Activated naive CD4-positive, alpha-beta T cell treated with anti-CD3 and anti-CD28 coated beads, Interleukin-2, amount 50 U/mL, for 16 hours (primary cell): Measurements from ENCODE around the gene MAP2K7.
A peak's percentile ranks its signal among the peaks of the same experiment; 100 is the strongest.
"Not testable (repeated sequence)": the region's sequence is repeated elsewhere in the genome, so short reads cannot be mapped to it uniquely, and the experiment has no call there.

ENCODE experiments used
- DNase-seq: peaks from one replicate; pipeline ENCODE4 v3.0.0-alpha.2; 2020

MAP2K7 gene

GRCh38 chr19:7908742-7909461, 5.2 kb downstream of the MAP2K7 start:
- DNase-seq: no peak

DNA sequence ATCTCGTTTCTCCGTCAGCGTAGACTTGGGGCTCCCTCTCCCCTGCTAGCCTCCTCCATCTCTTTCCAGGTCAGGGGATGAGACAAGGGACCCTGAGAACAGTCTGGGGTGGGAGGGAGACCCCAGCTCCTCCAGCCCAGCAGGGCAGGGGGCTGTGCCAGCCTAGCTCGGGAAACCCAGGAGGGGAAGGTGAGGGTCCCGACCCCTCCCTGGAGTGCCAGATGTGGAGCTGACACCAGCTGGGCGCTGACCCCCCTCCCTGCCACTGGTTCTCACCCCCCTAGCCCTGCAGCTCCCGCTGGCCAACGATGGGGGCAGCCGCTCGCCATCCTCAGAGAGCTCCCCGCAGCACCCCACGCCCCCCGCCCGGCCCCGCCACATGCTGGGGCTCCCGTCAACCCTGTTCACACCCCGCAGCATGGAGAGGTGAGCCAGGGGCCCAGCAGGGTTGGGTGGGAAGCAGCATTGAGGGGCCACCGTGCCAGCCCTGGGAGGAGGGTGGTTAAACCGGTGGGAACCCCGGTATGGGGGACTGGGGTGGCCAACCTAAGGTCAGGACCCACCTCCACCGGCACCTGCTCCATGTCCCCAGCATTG, 5.9 kb downstream of the MAP2K7 start:
- DNase-seq: no peak

DNA sequence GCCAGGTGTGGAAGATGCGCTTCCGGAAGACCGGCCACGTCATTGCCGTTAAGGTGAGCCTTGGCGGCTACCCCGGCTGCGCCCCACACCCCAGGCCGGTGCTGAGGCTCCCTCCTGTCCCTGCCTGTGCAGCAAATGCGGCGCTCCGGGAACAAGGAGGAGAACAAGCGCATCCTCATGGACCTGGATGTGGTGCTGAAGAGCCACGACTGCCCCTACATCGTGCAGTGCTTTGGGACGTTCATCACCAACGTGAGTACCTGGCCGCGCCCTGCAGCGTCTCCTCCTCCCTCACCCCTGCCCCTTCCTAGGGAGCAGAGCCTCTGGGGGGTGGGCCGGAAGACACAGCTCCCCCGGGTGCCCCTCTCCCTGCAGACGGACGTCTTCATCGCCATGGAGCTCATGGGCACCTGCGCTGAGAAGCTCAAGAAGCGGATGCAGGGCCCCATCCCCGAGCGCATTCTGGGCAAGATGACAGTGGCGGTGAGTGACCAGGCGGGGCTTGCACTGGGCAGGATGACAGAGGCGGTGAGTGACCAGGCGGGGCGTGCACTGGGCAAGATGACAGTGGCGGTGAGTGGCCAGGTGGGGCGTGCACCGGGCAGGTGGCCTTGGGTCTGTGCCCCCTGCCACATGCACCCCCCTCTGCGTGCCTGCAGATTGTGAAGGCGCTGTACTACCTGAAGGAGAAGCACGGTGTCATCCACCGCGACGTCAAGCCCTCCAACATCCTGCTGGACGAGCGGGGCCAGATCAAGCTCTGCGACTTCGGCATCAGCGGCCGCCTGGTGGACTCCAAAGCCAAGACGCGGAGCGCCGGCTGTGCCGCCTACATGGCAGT, 6.9 kb downstream of the MAP2K7 start:
- no peak for DNase-seq

DNA sequence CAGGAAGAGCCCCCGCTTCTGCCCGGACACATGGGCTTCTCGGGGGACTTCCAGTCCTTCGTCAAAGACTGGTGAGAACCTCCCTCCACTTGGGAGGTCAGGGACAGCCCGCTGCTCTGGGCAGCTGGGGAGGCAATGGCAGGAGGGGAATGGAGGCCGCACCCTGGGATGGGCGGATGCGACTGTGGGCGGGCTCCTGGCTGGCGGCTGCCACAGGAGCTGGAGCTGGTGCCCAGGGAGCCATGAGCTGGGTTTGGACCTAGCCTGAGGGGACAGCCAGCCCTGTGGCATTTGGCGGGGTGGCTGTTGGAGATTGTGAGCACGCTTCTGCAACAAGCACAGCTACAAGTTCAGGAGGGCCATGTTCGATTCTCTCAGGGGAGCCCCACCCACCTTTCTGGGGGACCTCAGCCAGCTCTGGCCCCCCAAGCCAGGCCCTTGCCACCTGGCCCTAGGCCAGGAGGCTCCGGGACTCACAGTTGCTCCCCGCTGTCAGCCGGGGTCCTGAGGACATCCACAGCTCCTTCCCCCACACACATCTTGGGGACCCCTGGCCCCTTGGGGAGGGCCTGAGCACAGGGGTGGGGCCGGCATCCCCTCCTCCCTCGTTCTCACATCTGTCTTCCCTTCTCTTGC, 7.9 kb downstream of the MAP2K7 start:
- DNase-seq: no peak

DNA sequence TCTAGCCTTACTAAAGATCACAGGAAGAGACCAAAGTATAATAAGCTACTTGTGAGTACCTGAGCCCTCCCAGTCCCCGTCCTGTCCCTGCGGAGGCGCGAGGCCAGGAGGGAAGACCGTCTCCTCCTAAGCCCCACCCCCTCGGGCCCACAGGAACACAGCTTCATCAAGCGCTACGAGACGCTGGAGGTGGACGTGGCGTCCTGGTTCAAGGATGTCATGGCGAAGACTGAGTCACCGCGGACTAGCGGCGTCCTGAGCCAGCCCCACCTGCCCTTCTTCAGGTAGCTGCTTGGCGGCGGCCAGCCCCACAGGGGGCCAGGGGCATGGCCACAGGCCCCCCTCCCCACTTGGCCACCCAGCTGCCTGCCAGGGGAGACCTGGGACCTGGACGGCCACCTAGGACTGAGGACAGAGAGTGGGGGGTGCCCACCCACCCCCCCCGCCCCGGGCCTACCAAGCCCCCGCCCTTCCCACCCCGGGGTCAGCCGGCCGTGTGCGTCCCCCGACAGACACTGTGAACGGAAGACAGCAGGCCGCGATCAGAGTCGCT, 8.5 kb downstream of the MAP2K7 start:
- DNase-seq: no peak

DNA sequence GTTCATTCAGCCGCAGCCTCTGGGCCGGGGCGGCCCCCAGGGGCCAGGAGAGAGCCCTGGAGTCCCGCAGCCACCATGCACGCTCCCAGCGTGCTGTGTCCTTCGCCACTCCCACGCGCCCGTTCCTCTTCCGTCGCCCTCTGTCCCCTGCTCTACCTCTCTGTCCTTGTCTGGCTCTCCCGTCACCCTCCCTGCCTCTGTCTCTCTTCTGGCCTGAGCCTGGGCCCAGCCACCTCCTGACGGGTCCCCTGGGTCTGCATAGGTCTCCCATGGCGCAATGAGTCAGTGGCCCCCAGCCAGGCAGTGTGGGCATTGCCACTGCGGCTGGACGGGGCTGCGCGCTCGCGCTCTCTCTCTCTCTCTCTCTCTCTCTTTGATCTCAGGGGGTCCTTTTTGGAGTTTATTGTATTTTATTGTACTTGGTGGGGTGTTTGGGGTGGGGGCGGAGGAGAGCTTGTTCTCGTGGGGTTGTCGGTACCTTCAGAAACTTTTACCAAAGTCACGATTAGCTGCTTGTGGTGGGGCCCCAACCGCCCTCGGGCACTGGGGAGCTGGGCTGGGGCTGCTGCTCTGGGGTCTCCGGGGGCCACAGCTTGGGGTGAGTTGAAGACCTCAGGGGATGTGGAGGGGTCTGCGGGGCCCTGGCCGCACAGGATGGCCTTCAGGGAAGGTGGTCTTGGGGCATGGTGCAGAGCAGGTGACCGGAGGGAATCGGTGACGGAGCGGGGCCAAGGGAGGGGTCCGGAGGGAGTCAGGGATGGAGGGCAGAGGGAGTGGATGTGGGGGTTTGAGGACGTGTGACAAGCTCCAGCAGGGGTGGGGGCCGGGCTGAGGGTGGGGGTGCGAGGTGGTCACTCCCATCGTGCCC, 9.3 kb downstream of the MAP2K7 start:
- DNase-seq: no peak

GRCh38 chr19:7913652-7914051, 10.0 kb downstream of the MAP2K7 start:
- DNase-seq: no peak

- no peak for DNase-seq
These were observed 10.4 kb downstream of the MAP2K7 start for GRCh38 chr19:7914099-7914498.

- DNase-seq: no peak
These were observed 10.9 kb downstream of the MAP2K7 start, which contains the start of gene TGFBR3L for GRCh38 chr19:7914598-7915045. Gene TGFBR3L (plus strand): TSS chr19:7914830.

DNA sequence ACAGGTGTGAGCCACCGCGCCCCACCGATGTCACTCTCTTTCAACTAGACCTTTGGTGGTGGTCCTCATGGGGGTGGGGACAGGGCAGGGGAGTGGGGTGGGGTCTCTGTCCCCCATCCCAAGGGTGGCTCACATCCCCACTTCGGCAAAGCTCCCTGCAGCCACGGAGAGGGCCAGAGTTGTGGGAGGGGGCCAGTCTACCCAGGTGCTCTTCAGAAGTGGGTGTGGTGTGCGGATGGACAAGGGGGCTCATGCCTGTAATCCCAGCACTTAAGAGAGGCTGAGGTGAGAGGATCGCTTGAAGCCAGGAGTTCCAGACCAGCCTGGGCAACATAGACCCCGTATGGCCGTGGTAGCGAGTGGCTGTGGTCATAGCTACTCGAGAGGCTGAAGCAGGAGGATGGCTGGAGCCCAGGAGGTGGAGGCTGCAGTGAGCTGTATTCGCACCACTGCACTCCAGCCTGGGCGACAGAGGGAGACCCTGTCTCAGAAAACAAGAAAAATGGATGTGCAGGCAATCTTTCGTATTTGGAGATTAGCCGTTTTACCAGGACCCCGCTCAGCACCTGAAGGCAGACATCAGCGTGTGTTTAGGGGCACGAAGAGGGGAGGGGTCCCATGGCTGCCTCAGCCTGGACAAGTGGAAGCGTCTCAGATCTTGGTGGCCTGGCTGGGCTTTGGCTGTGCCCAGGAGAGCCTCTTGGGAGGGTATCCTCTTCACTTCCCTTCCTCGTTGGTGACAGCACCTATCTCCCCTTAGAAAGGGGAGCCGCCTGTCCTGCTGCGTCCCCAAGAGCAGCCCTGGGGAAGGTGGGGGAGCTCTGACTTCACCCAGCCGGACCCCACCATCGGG, 11.8 kb downstream of the MAP2K7 start:
- DNase-seq: no peak

DNA sequence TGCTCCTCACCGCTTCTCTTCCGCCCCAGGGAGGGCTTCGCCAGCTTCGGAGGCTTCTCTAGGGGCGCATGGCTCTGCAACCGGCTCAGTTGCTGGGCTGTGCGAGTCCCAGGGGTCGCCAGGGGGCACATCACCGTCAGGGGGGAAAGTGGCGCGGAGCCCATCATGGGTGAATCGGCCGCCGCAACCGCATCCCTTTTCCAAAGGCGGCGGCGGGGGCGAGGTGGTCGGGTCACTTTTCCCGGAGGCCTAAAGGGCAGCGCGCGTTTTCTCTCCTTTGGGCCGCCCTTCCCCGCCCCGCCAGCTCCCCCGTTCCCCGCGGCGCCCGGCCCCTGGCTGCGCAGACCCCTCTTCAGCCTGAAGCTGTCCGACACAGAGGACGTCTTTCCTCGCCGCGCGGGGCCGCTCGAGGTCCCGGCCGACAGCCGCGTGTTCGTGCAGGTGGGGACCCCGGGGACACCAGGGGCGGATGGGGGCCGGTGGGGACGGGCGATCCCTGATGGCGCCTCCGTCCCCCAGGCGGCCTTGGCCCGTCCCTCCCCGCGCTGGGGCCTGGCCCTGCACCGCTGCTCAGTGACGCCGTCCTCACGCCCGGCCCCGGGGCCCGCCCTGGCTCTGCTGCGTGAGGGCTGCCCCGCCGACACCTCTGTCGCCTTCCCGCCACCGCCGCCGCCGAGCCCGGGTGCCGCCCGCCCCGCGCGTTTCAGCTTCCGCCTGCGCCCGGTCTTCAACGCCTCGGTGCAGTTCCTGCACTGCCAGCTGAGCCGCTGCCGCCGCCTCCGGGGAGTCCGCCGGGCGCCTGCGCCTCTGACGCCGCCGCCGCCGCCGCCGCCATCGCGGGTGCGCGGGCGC, 12.7 kb downstream of the MAP2K7 start:
- DNase-seq: peak; percentile 64

- no peak for DNase-seq
These were observed 13.2 kb downstream of the MAP2K7 start for GRCh38 chr19:7916955-7917266.

GRCh38 chr19:7917267-7918061, 13.8 kb downstream of the MAP2K7 start:
- peak; percentile 69 for DNase-seq

- DNase-seq: not testable (repeated sequence)
These were observed 14.5 kb downstream of the MAP2K7 start for GRCh38 chr19:7918062-7918614.

- no peak for DNase-seq
These were observed 15.1 kb downstream of the MAP2K7 start for GRCh38 chr19:7918615-7919421.

DNA sequence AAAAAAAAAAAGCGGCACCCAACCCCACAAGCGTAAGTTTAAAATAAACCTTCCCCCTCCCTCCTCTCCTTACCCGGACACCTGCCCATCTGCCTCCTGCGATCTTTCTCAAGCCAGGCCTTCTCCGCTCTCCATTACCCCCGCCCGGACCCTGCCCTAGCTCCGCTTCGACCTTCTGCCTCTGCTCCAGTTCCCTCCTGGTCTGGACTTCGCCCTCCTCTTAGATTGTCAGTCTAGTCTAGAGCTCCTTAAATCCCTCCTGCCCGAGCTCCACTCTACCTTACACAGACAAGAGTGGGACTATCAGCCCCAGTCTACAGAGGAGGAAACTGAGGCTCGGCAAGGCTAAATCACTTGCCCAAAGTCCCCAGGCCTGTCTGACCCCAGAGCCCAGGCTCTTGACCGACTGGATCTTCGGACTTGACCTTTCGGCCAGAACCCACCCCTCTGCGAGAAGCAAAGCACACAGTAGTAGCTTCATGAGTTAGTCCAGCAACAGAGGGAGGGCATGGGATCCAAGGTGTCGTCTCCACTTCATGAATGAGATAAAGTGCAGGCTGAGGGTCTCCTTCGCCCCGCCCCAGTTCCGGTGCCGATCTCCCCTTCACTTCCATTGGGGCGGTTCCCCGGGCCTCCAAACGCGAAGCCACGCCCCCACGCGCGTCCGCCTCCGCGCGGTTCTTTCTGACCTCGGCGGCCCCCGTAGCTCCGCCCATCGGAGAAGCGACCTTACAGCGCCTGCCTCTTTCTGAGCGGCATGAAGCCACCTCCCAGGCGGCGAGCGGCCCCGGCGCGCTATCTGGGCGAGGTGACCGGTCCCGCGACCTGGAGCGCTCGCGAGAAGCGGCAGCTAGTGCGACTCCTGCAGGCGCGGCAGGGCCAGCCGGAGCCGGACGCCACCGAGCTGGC, 16.2 kb downstream of the MAP2K7 start, which contains the start of gene SNAPC2:
SNAPC2 (plus strand) TSS at position 729 of the 909 bp plus-strand sequence; CDS start at position 758, 29 bp downstream.
- DNase-seq: peak; percentile 97
